GM12874 (cell line): Measurements from ENCODE around the gene UVRAG.

Experiments
- CTCF ChIP-seq: IDR thresholded peaks from 2 replicates; pipeline ENCODE4 v1.5.1; 2011; ENCODE audit warnings: low read depth, mild to moderate bottlenecking, control low read depth, low read length, moderate library complexity; ENCODE audit not compliant: insufficient read depth

Gene UVRAG

GRCh38 chr11:75902631-75903030 lies 87.6 kb downstream of the UVRAG start:
- TF ChIP-seq CTCF: no peak

- TF ChIP-seq CTCF: no peak
These were observed 88.3 kb downstream of the UVRAG start for GRCh38 chr11:75903276-75903675.

DNA sequence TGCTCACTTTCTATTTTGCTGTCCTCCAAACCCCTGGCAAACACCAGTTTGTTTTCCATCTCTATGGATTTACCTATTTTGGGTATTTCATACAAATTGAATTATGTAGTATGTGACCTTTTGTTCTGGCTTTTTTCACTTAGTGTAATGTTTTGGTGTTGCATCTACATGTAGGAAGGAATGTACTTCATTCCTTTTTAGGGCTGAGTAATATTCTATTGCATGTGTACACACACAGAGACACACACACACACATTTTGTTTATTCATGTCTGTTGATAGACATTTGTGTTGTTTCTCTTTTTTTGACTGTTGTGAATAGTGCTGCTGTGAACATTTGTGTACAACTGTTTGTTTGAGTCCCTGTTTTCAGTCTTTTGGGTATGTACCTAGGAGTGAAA lies 90.4 kb downstream of the UVRAG start:
- TF ChIP-seq CTCF: no peak

GRCh38 chr11:75907906-75908527 lies 93.0 kb downstream of the UVRAG start:
- no peak for TF ChIP-seq CTCF

- no peak for TF ChIP-seq CTCF
These were observed 95.6 kb downstream of the UVRAG start for GRCh38 chr11:75910426-75911145.

GRCh38 chr11:75911459-75911858 lies 96.4 kb downstream of the UVRAG start:
- TF ChIP-seq CTCF: no peak

DNA sequence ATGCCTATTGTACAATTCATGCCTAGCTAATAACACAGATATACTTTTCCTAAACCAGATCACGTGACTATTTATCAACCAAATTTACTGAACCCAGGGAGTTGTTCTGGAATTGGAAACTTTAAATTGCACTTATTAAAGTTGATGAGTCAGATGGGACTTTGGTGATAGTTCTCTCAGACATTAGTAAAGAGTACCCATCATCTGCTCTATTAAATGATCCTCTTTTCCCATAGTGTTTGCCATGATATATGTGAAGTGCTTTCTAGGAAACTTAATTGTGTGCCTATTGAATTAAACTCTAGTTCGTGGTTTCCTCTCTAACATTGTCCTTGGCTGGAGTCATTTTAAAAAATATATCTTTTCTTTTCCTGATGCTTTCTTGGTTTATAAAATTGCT lies 99.0 kb downstream of the UVRAG start:
- no peak for TF ChIP-seq CTCF
